NCI-H2227 treated with DMSO at 0.1 percent for 48 hours (cell line): ENCODE results near the gene BTBD16.

Source experiments
- DNase-seq: peaks from one replicate; lab custom pipeline; 2025; lab: John Stamatoyannopoulos, UW

The BTBD16 gene

DNA sequence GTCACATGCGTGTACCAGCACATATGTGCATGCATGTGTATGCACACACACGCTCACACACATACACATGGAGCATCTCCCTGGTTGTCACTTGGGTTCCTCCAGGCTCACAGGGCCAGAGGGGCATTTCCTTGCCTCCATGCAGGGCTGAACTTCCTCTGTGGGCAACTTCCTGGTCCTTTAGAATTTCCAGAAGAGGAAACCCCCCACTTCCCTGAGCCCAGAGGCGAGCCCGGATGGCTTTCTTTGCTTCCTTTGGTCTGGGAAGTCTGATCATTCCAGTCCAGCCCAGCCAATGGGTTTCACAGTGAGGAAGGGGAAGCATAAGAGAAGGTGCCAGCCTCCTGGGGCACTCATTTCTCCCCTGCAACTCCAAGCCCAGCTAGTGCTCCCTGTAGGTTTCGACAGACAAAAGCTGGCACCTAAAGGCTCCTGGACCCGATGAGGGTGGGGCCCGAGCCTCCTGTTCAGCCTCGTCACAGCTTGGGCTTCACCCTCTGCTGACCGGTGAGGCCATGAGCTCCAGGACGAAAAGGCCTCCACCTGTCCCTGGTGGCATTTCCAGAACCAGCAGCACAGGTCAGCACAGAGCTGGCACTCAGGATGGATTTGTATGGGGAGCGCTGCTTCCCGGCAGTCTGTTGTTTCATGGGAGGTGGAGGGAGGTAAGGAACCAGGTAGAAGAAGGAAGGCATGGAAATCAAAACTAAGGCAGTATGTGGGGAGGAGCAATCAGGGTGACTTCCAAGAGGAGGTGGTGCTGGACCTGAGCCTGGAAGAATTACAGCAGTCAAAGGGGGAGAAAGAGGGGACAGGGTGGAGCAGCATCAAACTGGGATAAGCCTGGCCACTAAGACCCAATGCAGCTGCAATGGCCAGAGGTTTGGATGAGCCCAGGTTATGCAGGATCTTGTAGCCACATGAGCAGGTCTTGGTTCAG lies 23.7 kb downstream of the BTBD16 start:
- DNase-seq = no peak

DNA sequence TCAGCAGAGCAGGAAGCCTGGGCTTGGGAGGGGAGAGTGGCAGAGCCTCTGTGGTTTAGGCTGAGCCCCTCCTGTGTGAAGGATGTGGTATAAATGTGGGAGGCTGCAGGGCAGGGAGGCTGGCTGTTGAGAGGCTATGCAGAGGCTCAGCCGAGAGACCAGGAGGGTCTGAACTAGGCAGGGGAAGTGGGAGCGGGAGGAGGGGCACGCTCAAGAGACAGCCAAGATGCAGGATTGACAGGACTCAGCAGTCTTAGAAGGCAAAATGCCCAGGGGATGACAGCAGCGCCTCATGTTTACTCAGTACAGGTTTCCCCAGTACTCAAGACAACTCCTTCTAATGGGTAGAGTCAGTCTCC lies 24.3 kb downstream of the BTBD16 start:
- DNase-seq = no peak

DNA sequence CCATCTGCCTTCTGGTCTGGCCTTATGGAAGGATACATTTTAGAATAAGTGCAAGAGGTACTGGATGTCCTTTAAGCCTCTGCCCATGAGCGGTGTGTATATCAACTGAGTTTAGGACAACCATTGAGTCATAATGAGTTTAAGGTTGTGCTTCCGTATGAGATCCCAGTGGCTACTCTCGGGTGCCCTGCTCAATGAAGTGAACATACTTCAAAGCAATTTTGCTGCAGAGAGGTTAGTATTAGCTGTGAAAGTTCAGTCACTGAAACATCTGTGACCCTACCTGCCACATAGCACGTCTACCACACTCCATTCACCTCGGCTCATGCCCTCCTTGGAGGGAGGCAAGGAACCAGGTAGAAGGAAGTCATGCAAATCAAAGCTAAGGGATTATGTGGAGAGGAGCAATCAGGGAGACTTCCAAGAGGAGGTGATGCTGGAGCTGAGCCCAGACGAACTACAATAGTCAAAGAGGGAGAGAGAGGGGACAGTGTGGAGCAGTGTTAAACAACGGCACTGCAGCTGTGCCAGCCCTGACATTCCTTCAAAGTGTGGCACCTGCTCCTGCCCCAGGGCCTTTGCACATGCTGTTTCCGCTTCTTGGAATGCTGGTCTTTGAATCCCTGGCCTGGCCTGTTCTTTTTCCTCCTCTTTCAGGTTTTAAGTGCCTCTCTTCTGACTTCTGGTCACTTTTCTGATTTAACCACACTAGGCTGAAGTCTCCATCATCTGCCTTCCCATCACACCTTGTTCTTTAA lies 25.4 kb downstream of the BTBD16 start:
- DNase-seq = no peak

DNA sequence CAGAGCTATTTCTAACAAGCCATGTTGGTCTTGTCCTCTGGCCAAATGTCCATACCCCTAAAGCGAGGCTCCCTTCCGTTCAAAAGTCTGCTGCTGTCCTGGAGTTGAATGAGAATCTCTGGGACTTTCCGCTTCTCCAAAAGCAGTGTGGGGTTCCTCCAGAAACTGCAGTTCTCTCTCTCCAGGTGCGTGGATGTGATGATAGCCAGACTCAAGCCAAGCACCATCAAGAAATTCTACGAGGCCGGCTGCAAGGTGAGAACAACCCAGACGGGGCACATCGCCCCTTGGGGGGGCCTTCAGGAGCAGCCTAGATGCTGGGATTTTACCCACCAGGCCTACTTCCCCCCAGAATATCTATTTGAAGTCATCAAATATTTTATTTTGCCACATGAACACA lies 26.5 kb downstream of the BTBD16 start:
- DNase-seq = no peak

DNA sequence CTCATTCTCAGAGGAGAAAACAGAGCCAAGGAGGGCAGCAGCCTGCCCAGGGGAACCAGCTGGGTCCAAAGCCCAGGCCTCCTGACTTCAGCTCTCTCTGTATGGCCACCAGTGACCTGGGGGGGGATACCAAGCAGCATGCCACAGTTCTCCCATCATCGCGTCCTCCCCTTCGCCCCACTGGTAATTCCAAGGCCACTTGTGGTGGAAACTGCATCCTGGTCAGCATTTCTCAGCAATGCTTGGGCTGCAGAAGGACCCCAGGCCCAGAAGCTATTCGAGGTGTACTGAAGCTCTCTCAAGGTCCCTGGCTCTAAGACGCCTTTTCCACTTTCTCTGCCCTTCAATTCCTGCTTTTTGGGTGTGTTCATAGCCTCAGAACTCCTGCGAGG lies 27.1 kb downstream of the BTBD16 start:
- DNase-seq = no peak

DNA sequence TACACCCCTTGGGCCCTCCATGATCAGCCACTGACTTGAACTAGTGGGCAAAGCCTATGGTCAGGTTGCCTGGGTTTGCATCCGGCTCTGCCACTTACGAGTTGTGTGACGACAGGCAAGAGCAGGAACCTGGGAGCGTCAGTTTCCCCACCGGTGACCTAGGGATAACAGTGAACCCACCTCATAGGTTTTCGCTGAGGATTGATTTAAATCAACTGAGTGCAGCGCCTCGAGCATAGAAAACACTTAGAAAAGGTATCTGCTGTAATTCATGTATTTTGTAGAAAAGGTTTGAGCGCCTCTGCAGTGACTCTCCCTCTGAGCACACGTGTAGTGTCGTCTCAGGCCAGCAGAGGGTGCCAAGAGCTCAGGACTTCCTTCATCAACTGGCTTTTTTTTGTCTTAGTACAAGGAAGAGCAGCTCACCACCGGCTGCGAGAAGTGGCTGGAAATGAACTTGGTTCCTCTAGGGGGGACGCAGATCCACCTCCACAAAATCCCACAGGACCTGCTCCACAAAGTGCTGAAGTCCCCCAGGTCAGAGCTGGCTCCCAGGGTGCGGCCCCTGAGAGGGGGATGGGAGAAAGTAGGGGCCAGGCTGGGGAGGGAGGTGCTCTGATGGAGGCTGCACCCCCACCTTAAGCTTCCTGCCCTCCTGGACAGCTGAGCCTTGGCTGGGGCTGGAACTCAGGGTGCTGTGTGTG lies 27.7 kb downstream of the BTBD16 start:
- DNase-seq = peak; percentile 76

DNA sequence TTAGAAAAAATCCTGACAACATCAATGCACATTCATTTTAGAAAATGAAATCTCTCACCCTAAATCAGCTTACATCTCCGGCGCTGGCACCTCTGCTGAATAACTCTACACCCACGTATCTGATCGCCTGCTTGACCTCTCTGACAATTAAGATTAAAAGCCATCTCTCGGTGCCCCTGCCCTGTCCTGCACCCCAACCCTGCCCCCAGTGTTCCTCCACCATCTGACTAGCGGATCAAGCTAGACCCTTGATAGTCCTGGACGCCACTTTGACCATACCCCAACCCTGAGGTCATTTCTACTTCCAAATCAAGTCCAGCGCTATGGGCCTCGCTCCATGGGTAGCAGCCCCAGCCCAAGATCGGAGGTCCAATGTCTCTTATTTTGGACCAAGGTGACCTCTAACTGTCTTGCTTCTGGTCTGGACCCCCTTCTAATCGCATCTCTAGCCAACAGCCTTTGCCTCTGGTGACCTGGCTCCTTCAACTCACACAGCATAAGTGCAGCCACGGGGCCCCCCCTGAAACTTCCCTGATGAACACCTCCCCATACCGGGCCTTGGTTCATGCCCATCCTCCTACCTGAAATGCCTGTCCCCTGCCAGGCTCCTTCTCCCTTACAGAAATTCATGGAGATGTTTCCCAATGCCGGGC lies 28.5 kb downstream of the BTBD16 start:
- no peak for DNase-seq

DNA sequence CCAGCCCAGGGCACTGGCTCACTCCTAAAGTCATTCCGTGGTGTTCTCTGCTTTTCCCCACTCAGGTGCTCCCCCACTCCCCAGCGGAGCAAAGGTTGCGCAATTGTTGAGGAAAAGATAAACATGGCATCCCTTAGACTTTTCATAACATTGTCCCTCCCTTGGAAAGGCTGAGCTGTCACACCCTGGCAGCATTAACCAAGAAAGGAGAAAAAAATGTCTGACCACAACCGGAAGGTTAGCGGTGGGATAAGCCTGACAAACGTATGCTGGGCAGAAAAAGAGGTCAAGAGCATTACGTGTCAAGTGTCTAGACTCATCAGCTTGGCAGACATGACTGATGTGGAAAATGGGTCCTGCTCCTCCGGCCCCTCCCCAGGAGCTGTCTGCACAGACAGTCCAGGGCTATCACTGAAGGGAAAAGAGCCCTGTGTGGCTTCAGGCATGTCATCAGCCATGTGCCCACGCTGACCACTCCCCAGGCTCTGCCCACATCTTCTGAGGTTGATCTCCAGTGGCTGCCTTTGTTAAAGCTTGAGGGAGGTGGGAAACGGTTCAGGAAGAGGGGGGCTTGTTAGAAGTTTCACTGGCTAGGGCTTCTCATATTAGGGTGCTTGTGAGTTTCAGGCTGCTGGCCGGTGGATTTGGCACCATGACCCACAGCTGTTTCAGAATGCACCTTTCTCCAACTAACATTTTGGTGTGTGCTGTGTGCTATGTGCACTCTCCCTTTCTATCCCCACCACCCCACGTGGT lies 30.1 kb downstream of the BTBD16 start:
- DNase-seq = peak; percentile 3

DNA sequence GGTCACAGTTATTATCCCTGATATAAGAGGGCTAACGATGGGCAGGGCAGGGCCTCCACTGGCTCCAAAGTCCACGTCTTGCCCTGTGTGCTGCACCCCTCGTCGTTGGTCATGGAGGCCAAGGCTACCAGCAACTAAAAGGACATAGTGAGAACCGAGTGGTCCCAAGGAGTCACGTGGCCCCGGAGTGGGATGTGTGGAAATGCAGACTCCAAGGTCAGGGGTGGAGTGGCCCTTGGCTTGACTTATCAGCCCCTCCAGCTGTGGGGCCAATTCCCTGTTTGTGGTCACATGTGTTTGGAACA lies 30.7 kb downstream of the BTBD16 start:
- no peak for DNase-seq

DNA sequence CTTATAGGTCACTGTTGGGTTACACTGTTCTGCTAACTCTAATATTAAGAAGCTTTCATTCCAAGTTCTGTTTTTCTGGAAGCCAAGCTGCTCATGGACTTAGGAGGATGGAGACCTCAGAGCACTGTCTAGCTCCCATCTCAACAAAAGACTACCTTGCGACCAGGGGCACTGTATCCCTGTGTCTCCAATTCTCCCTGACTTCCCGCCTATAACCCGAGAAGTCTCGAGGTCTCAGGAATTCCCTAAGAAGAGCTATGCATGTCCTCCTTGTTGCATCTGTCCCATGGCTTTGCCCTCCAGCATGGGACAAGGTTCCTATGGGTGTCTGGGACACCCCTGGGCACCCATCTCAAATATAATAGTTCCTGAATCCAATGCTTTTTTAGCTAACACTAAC lies 31.2 kb downstream of the BTBD16 start:
- DNase-seq = no peak

DNA sequence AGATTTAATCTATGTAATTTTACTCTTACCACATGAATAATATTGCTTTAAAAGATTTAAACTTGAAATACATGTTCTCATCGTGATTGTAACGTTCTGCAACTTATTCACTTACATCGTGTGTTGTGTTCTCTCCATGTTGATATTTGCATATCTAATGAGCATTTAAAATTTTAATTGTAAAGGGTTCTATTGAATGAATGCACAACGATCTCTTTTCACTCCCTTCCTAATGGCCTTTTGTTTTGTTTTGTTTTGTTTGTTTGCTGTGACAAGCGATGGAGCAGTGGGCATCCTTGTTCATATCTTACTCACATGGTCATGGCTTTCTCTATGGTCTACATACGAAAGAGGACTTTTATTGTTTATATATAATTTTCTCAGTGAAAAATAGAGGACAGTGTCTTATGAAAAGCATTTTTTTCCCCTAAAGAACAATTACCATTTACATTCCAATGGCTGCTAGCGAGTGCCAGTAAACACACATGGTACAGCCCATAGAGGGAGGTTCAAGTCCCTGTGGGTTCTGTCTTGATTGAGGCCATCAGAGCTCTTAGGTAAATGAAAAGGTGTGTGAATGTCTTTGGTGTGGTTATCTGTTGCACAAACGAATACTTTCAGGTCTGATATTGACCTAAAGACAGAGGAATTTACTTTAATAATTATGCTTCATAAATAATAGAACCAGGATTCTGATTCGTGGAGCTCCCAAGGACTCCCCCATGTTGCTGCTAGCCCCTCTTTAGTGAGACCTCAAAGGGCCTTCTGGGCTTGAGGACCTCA lies 32.4 kb downstream of the BTBD16 start:
- no peak for DNase-seq

DNA sequence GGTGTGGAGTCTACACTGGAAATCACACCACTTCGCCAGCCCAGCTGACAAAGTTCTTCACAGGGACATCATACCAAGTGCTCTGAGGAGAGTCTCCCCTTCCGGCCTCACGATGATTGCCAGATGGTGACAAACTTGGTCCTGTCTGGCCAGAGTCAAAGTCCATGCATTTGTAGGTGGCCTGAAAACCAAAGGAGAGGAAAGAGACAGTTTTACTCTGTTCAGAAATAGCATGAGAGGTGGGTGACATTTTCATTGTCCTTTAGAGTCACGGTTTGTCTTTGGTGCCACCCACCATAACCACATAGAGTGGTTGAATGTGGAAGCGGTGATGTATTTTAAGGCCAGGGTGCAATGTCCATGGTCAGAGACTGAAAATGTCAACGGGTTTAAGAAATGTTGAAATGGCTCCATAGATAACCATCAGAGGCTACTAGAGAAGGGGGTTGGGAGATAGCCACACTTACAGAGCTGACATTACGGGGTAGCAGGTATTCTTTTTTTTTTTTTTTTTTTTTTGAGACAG lies 33.0 kb downstream of the BTBD16 start:
- no peak for DNase-seq

DNA sequence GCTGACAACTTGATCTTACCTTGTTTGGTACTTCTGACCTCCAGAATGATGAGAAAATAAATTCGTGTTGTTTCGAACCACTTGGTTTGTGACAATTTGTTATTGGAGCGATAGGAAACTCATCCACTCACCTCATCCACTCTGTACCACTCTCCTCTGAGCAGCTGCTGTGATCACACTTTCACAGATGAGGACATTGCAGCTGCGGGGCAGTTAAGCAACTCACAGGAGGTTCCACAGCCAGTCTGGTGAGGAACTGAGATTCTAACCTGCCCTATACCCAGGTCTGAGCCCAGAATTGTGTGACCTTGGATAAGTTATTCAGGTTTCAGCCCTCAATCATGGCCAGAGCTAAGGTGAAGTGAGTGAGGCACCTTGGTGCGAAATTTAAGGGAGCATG lies 35.2 kb downstream of the BTBD16 start:
- DNase-seq = no peak

DNA sequence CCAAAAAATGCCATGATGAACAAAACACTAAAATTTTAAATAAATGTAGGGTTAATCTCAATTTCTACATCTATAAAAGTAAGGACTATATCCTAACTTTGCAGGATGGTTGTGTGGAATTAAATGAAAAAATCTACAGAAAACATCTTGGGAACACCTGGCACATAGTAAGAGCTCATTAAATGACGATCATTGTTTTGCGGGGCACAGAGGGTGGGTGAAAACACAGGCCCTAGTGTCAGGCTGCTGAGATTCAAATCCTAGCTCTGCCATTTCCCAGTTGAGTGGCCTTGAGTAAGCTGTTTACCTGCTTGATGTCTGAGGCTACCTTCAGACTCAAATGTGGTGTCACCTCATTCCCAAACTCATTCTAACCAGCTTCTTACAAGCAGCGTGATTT lies 35.6 kb downstream of the BTBD16 start:
- no peak for DNase-seq

DNA sequence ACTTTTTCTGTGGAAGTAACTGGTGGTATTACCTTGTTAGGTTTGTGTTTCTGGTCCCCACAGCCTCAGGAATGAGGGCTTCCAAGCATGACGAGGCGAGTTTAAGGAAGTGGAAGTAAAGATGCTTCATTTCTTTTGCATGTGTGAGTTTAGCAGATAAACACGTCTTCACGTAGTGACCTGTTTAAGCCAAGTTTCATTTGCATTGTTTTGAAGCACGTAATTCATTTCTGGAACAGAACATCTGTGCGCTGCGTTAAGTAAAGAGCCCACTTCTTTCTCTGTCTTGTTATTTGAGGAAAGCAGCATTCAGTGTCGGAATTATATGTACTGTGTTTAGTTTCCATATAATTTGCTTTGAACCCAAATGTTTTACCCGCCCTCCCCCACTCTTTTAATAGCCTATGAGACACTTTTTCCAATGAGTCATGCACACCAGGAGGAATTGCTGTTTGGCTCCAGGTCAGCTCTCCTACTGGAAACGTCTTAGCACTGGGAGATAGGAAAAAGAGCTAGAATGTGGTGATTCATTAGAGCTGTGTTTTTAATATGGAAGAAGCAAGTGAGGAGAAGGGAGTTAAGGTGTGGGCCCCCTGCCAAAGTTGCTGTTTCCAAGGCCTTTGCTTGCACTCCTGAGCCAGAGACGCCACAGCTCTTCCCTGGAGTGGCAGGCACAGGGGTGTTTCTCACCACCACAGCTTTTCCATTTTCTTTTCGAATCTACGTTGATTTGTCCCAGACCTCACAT lies 36.7 kb downstream of the BTBD16 start:
- DNase-seq = peak; percentile 29

DNA sequence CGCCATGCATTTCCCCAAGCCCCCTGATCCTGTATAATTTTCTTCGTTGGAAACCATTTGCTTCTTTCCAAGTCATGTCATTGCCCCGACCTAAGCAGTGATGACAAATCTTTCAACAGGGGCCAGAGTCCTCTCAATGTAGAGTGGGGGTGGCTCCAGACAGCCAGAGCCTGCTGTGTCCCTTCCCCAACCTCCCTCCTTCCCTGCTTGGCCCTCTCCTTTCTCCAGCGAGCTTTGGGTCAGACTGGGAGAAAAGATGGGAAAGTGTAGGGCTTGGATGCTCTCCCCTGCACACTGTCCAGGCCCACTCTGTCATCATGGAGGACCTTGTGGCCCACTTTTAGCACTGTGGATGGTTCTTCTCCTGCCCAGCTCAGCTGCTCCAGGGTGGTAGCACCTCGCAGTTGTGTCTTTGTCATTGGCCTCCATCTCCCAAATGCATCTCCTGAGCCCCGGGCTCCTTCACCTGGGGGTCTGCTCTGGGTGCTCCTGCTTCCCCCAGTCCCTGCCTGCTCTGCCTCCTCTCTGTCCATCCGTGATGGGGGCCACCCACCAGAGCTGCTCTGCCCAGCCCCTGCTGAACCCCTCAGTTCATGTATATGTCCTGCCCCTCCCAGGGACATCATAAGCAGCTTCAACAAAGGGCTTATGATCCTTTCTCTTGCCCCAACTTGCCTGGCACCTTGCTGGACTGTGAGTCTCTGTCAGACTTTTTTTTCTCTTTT lies 37.5 kb downstream of the BTBD16 start:
- DNase-seq = no peak

DNA sequence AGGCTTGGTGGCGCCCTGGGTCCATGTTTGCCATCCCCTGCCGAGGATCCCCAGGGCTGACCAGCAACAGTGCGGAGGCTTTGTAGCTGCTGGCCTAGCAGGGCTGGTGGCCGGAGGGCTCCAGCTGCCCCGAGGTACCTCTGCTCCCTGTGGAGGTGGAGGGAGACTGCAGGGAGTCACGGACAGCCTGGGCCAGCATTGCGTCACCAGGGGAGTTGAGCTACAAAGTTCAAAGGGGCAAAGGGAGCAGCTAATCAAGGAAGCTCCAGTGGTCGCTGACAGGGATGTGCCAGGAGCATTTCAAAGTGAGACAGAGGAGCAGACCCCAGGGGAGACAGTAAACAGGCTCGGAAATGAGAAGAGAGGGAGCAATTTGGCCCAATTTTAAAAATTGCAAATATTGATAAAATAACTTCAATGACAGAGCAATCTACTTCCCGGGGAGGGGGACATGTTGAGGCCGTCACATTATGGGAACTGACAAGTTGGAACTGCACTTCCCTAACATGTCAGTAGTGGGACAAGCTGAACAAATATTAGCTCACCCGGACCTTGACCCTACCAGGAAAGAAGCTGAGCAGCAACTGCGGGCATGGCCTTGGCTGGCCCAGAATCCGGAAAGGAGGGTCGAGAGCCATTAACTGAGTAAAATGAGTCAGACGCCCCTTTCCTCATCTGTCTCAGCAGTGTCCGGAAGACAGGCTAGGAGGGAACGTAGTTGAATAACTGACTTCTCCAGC lies 39.4 kb downstream of the BTBD16 start:
- no peak for DNase-seq

DNA sequence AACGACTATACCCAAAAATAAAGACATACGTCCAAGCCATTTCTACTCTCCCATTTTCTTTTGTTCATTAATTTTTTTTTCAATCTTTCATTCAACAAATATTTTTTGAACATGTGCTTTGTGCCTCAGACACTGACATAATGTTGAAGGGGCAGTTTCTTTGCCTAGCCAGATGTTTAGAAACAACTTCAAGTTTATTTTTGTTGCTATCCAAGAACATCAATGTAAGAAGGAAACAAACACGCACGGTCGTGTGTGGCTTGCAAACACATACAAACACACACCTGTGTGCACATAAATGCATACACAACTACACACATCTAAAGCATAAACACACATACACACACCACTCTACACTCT lies 39.9 kb downstream of the BTBD16 start:
- DNase-seq = no peak

DNA sequence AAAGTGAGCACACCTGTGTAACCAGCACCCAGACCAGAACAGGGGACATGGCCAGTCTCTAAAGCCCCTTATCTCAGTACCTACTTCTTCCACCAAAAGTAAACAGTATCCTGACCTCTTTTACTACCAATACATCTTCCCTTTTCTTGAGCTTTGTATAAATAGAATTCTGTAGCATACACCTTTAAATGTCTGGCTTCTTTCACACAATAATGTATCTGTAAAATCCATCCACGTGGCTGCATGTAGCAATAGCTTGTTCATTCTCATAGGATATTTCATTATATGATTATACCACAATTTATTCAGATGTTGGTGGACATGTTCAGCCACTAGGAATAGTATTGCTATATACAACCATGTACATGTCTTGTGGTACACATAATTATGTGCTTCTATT lies 40.6 kb downstream of the BTBD16 start:
- DNase-seq = no peak
